Activated CD4-positive, alpha-beta T cell treated with anti-CD3 and anti-CD28 coated beads, Interleukin-2, amount 50 U/mL, for 4 hours (primary cell): Measurements from ENCODE around the gene SACM1L.
A peak's percentile ranks its signal among the peaks of the same experiment; 100 is the strongest.
"Not testable (repeated sequence)": the region's sequence is repeated elsewhere in the genome, so short reads cannot be mapped to it uniquely, and the experiment has no call there.

Experiments used
- DNase-seq, 2 experiments: peaks; one replicate each; pipeline ENCODE4 v3.0.0-alpha.2; 2020

Gene SACM1L

GRCh38 chr3:45746165-45746776 lies 57.1 kb downstream of the SACM1L start:
- DNase-seq, result no peak

- no peak for DNase-seq
Observed at GRCh38 chr3:45746777-45747622, 57.8 kb downstream of the SACM1L start.

GRCh38 chr3:45748068-45748467 lies 58.9 kb downstream of the SACM1L start:
- no peak for DNase-seq

DNA sequence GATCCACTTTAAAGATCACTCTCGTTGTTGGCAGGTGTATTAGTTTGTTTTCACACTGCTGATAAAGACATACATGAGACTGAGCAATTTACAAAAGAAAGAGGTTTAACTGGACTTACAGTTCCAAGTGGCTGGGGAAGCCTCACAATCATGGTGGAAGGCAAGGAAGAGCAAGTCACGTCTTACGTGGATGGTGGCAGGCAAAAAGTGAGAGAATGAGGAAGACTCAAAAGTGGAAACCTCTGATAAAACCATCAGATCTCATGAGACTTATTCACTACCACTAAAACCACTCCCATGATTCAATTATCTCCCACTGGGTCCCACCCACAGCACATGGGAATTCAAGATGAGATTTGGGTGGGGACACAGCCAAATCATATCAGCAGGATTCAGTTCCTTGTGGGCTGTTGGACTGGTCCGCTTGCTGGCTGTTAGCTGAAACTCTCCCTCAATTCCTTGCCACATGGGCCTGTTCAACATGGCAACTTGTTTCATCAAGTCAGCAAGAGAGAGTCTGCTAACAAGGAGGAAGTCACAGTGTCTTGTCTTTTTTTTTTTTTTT lies 59.9 kb downstream of the SACM1L start:
- DNase-seq, result not testable (repeated sequence)

DNA sequence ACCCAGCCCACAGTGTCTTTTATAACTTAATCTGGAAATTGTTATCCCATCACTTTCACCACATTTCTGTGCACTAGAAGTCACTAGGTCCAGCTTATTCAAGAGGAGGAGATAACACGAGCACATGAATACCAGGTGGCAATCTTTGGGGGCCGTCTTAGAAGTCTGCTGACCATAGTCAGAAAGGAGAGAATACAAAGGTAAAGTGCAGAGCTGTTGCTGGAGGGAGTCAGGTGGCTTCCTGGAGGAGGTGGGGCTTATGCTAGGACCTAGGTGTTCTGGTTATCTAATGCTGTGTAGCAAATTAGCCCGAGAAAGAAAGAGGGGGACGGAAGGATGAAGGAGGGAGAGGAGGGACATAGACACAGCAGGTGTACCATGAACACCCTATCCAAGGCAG lies 60.7 kb downstream of the SACM1L start:
- no peak for DNase-seq

GRCh38 chr3:45751537-45752242 lies 62.5 kb downstream of the SACM1L start:
- no peak for DNase-seq

GRCh38 chr3:45753095-45753494 lies 63.9 kb downstream of the SACM1L start:
- no peak for DNase-seq

DNA sequence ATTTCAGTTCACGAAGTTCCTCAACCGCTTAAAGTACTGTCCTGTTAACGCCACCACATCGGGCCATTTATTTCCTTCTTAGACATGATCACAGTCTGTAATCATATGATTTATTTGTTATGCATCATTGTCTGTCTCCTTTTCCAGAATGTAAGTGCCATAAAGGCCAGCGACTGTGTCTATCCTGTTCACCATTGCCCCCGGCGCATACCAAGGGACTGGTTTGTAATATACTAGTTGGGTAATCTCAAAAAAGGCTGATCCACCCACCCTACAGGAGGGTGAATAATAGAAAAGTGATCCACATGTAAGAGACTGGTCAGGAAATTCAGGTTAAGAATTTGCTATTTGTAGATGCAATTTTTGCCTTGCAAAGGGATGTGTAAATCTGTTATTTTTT lies 65.3 kb downstream of the SACM1L start:
- DNase-seq, result no peak

DNA sequence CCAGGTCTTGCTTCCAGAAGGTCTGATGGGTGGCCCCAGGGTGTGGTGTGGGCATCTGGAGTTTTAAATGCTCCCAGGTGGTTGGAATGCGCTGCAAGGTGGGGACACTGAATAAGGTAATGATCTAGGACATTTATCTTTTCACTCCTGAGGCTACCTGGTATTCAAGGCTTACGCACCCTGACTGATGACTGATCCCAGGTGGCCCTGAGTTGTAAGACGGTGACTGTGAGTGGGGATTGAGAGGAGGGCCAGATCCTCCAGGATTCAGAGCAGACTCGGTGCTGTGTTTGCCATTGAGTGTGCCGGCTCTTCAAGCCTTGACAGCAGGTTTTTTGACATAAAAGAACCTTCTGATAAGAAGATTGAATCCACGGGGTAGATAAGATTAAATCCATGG lies 66.9 kb downstream of the SACM1L start:
- DNase-seq, result no peak

- DNase-seq, result not testable (repeated sequence)
Observed at GRCh38 chr3:45757141-45757540, 67.9 kb downstream of the SACM1L start.

- no peak for DNase-seq
Observed at GRCh38 chr3:45758871-45759270, 69.7 kb downstream of the SACM1L start.

- DNase-seq, result no peak
Observed at GRCh38 chr3:45759851-45760250, 70.7 kb downstream of the SACM1L start.

- peak; percentile 11 to 21 for DNase-seq
Observed at GRCh38 chr3:45760878-45761711, 71.9 kb downstream of the SACM1L start.

DNA sequence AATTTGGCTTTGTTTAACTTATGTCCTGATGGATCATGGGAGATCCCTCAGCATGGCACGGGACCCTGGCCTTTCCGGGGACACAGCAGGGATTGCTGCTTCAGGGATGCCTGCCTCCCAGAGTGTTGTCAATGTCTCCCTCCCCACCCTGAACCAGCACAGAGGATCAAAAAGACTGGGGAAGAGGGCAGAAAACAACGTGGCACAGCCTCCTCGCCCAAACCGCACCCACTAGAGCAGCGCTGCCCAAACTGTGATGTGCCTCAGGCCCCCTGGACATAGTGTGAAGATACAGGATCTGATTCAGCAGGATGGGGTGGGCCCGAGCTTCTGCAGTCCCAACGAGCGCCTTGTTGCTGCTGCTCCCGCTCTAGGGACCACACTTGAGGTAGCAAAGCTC lies 72.6 kb downstream of the SACM1L start:
- DNase-seq, result no peak

DNA sequence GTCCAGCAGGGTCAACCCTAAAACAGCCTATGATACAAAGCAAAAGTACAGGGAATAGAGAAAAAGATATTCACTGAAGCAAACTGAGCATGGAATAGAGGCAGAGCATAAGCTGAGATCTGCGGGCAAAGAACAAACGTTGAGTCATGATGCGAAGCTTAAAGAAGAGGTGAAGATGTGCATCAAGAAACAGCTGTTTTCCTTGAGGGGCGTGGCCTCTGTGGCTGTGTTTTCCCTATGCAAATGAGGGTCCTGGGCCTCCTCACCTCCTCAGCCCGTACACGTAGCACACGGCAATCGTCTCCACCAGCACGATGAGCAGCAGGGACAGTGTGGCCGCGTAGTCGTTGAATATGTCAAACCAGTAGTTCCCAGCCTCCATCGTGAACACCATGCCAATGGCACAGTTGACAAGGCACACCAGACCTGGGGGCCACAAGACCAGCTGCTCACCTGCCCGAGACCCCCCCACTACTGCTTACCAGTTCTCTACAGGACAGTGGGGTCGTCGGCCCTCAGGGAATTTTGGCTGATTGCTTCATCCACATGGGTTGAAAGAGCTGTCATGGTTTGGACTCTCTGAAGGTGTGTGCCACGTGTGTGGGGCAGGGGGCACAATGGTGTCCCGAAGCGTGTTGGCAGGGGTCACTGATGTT lies 73.6 kb downstream of the SACM1L start:
- no peak for DNase-seq

DNA sequence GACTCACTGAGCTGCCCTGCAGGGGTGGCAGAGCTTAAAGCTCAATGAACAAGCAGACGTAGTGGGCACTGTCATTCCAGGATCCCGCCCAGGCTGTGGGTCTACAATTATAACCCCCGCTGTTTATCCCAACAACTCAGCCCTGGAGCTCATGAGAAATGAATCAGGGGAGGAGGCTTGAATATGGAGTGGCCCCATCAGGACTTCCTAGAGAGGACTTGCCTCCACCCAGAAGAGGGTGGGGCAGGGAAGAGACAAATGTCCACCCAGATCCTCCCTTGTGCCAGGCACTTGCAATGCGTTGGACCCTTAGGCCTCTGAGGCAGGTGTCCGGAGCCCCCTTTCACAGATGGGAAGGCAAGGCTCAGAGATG lies 74.1 kb downstream of the SACM1L start:
- no peak for DNase-seq

DNA sequence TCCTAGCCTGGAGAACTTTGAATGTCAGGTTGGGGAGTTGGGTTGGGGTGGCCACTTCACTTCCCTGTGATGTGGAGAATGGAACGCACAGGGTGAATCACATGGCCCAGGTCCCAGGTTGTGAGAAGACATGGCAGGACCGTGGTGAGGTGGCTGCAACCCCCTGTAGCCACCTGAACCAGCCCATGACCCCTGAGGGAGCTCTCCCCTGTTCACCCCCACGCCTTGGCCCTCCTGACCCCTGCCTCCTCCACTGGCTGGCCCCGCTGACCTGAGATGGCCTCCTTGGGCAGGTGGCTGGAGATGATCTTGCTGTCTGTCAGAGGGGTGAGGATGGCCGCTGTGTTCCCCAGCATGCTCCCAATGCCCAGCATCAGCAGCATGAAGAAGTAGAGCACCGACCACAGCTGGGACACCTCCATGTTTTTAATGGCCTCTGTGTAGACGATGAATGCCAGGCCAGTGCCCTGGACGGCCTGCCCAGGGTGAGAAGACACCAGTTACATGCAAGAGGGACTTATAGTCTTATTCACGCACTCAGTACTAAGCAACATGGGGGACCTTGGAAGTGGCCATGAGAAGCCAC lies 76.2 kb downstream of the SACM1L start:
- DNase-seq, result no peak

DNA sequence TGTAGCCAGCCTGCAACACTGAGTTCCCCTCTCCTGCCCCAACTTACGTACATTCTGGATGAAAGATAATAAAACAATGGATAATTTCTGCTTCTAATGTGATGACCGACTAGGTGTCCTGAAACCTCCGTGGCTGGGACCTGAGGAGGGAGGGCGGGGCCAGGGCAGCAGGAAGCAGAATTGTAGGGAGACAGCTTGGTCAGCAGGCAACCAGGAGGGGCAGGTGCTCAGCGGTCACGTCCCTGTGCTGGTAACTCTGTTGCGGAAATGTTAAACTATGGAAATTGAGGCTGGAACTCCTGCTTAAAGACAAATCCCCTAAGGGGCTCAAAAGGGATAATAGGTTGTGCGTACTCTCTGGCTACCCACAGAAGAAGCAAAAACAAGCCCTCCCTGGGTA lies 76.8 kb downstream of the SACM1L start:
- DNase-seq, result no peak

DNA sequence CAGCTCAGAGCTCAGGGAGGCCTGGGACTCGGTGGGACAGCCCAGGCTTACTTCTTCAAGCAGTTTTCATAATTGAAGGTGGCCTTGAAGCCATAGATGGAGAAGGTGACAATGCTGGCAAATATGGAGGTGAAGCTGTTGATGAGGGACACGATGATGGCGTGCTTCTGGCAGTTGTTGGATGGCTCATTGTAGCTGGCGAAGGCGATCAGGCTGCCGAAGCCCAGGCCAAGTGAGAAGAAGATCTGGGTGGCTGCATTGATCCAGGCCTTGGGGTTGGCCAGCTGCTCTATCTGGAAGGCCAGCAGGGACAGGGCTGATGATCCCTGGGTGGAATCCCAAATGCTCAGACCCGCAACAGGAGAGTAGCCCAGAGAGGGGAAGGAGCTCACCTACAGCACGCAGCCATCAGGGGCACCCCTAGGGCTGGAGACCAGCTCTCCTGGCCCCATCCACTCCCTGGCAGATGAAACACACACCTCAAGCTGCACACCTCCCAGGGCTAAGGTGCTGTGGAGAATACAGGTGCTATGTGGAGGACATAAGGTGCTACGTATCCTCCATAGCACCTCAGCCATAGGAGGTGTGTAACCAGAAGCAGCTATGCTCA lies 82.1 kb downstream of the SACM1L start:
- no peak for DNase-seq

- DNase-seq, result no peak
Observed at GRCh38 chr3:45771831-45772230, 82.6 kb downstream of the SACM1L start.

GRCh38 chr3:45772341-45773035 lies 83.3 kb downstream of the SACM1L start:
- no peak for DNase-seq
